ENCODE results near the gene LTBP3. TPM values are rescaled to one million over a fixed set of nuclear protein-coding genes. Genes with fewer than 3 reads are reported as not detected.

Gene LTBP3
- total and polyA plus RNA-seq, 9 of the 15 experiments (the other 6 are each of a cell fraction or from before 2014, with no cell fraction given) = 0.06 to 20.5 (median 4.8) TPM

- Histone ChIP-seq H3K9me3 (replicated peaks; ENCODE audit: control insufficient read depth, insufficient read depth, low read depth, low read length) (no peaks in the 10 kb centered on the region), H3K9ac (ENCODE audit: insufficient read depth in 1 of 2, low read depth in 2 of 2, low read length in 2 of 2) (peak overlapping the region in 1 of 2 experiments; percentile 55; a peak in 1 of 4 replicates), H3K27ac (ENCODE audit: extremely low read depth, low read depth, low read length) (no peak overlapping the region), H3K79me2 (ENCODE audit: control insufficient read depth, insufficient read depth, low read length) (peaks cover 3% of the 10 kb centered on the region; the same call in 1 of the 3 replicates), H3K4me3 (no peak overlapping the region), H4K20me1 (replicated peaks; ENCODE audit: control insufficient read depth, insufficient read depth, low read length) (0 out of 2 replicates have a peak, but pooled peaks cover 4% of the 10 kb centered on the region), H3K27me3 (ENCODE audit: control insufficient read depth in 2 of 2, insufficient read depth in 2 of 2, low read length in 2 of 2) (no peaks in the 10 kb centered on the region), H3K36me3 (ENCODE audit: control insufficient read depth, insufficient read depth, low read length) (peaks cover 70% of the 10 kb centered on the region; the same call in 2 of the 3 replicates), H2AFZ (ENCODE audit: low read depth, low read length) (no peak overlapping the region), H3K4me1 (replicated peaks in 1 of 2; ENCODE audit: control insufficient read depth in 2 of 2, insufficient read depth in 2 of 2, low read length in 2 of 2) (peaks cover 16 to 69% of the 10 kb centered on the region in 2 experiments), H3K9me1 (ENCODE audit: control insufficient read depth, insufficient read depth, low read length) (peaks cover 4% of the 10 kb centered on the region), H3K4me2 (ENCODE audit: insufficient read depth, low read length) (no peak overlapping the region)
- FAIRE-seq (no peak), ATAC-seq (no peak), DNase-seq (ENCODE audit: extremely low read depth in 1 of 4, low spot score in 3 of 4) (no peak)
- ChIA-PET POLR2A (interaction anchor here (0.6 to 2.8 kb wide), 11 partner anchors 8 to 1380 kb away, joined by 3 to 11 read pairs (median 4); partner anchors contain the start of genes FAM89B, KCNK7, NEAT1 and ZNRD2), CTCF (ENCODE audit: low intra/inter-chr PET ratio) (interaction anchor here (0.7 kb wide), 1 partner anchor 263 kb away, joined by 3 read pairs; no protein-coding TSS in a partner anchor)
- 92% methylated on average over 17 of the region's 51 CpGs for WGBS (ENCODE audit: insufficient coverage, low coverage, missing lambda C conversion rate)
- intact Hi-C loops (cut with micrococcal nuclease) (loop anchor here (5.0 kb wide), 1 partner anchor 43 kb away; no protein-coding TSS in a partner anchor), in situ Hi-C loops (cut with MboI) (no loop called here)
- TF ChIP-seq PCBP1 (IDR thresholded peaks at IDR 0.05; ENCODE audit: low read depth, low read length, poor library complexity, severe bottlenecking) (peak; percentile 51), NFYB (IDR thresholded peaks at IDR 0.05; ENCODE audit: extremely low read depth, insufficient read length) (no peak), ESRRB (CRISPR knock-in tag; IDR thresholded peaks at IDR 0.05; ENCODE audit: borderline replicate concordance) (no peak), ELF4 (CRISPR knock-in tag; IDR thresholded peaks at IDR 0.05) (no peak), NFIC (IDR thresholded peaks at IDR 0.05) (peak; percentile 52), IFI16 (CRISPR knock-in tag; IDR thresholded peaks at IDR 0.05) (no peak), NR2F6 (CRISPR knock-in tag; IDR thresholded peaks at IDR 0.05) (no peak), GTF2A2 (tag; IDR thresholded peaks at IDR 0.05) (no peak), ZNF780A (CRISPR knock-in tag; IDR thresholded peaks at IDR 0.05) (no peak), ZBTB33 (CRISPR knock-in tag; IDR thresholded peaks at IDR 0.05) (peak; percentile 86), TFAM (CRISPR knock-in tag; conservative IDR thresholded peaks at IDR 0.05) (no peak), POLR2B (IDR thresholded peaks at IDR 0.05; ENCODE audit: low read depth, partially characterized antibody) (no peak)
- no TSS peak for BruUV-seq (replicated peaks)
These were observed 27.5 kb upstream of the LTBP3 start for GRCh38 chr11:65585396-65586246.
